Muscle of leg (tissue), 11 donors: ENCODE data around the gene DEPDC1B. TPM values are rescaled to one million over a fixed set of nuclear protein-coding genes. Genes with fewer than 3 reads are reported as not detected.
A peak's percentile ranks its signal among the peaks of the same experiment; 100 is the strongest.
"Not testable (repeated sequence)": the region's sequence is repeated elsewhere in the genome, so short reads cannot be mapped to it uniquely, and the experiment has no call there.

Experiments
- DNase-seq: peaks from one replicate; pipeline ENCODE4 v3.0.0; 2013
- H3K27ac ChIP-seq: one replicate; pipeline ENCODE4 v1.5.1; 2013; ENCODE audit warnings: mild to moderate bottlenecking, low read length, control low read depth
- H3K27me3 ChIP-seq: one replicate; pipeline ENCODE4 v1.6.1; 2013; ENCODE audit warnings: low read length; ENCODE audit not compliant: control insufficient read depth, insufficient read depth
- H3K36me3 ChIP-seq: one replicate; pipeline ENCODE4 v1.6.1; 2013; ENCODE audit warnings: low read length; ENCODE audit not compliant: control insufficient read depth, insufficient read depth
- H3K4me1 ChIP-seq: one replicate; pipeline ENCODE4 v1.6.1; 2013; ENCODE audit warnings: low read length; ENCODE audit not compliant: control insufficient read depth, insufficient read depth
- H3K4me3 ChIP-seq: one replicate; pipeline ENCODE4 v1.5.1; 2013; ENCODE audit warnings: low read length, control low read depth
- H3K9me3 ChIP-seq: replicated peaks from 2 replicates; pipeline ENCODE4 v1.6.1; 2013; ENCODE audit warnings: low read depth, low read length; ENCODE audit not compliant: control insufficient read depth
- WGBS: methylation state at CpG from one replicate; pipeline ENCODE4 v1.1.5; 2013; ENCODE audit warnings: missing lambda C conversion rate; ENCODE audit not compliant: insufficient coverage; 5-methylcytosine and 5-hydroxymethylcytosine counted together
- polyA plus RNA-seq, 8 donors: library from polyadenylated mRNA; unstranded; fragments of 120-200 nt; gene quantifications; one replicate each; pipeline versions ENCODE4 v1.2.1 to v1.2.3, GENCODE V29; 2013; ENCODE audit warnings: inconsistent platforms in 1 of 8, low replicate concordance in 1 of 8; ENCODE audit not compliant: insufficient read length in 8 of 8, insufficient read depth in 1 of 8
- total RNA-seq: library from RNA; stranded (reverse); fragments of 120-200 nt; gene quantifications from one replicate; pipeline ENCODE4 v1.2.4, GENCODE V29; 2013

DEPDC1B gene
- total and polyA plus RNA-seq, 9 donors: 3.6 to 6.4 (median 5.2) TPM

DNA sequence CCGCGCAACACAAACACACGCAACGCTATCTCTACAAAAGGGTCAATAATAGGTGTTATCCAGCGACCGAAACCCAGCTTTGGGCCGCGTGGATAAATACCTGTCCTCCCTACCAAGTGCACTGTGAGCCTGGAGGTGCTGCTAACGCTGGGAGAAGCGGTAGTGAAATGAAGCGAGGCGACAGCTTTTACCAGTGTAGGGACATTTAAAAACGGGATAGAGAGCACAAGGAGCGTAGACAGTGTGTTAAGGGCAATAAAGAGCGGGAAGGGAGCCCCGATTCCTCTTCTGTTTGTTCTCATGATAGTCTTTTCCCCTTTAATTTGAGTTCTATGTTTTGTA is 421 bp upstream of the DEPDC1B start:
- no peak for DNase-seq
- Histone ChIP-seq H3K9me3 (no peaks in the 10 kb centered on the region), H3K27me3 (peaks cover 2% of the 10 kb centered on the region), H3K4me3 (peak overlapping the region; percentile 96), H3K4me1 (peaks cover 3% of the 10 kb centered on the region), H3K27ac (peak overlapping the region; percentile 97), H3K36me3 (no peaks in the 10 kb centered on the region)
- 3% methylated on average over 8 of the region's 16 CpGs for WGBS

DNA sequence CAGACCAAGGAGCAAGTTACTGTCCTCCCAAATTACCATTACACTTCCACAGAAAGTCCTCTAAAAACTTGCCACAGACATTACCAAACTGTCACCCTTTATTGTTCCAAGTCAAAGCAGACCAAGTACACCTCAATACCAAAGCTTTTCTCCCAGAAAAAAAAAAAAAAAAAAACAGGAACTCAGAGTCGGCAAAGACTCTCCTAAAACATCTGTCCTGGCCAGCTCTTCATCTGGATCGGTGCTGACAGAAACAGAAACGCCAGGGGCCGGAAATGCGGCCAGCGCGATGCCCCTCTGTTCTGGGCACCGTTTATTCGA is 718 bp downstream of the DEPDC1B start:
- Histone ChIP-seq H3K4me3 (peak overlapping the region; percentile 96), H3K36me3 (no peaks in the 10 kb centered on the region), H3K27me3 (peaks cover 2% of the 10 kb centered on the region), H3K27ac (peak overlapping the region; percentile 97), H3K4me1 (peaks cover 3% of the 10 kb centered on the region), H3K9me3 (no peaks in the 10 kb centered on the region)
- DNase-seq: no peak
- WGBS: 0% methylated on average over 9 of the region's 9 CpGs

DNA sequence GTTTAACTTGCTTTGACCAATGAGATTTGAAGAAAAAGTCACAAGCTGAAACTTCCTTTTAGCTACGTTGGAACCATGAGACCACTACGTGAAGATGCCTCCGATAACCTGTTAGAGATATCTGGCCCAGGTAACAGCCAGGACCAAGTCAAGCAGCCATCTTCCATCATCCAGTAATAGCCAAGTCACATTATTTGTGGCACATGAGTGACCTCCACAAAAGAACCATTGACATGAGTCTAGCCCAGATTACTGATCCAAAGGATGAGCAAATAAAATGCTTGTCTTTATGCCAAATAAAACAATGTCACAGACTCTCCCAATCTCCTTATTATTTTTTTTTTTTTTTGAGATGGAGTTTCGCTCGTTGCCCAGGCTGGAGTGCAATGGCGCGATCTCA is 1.6 kb downstream of the DEPDC1B start:
- 93% methylated on average over 5 of the region's 7 CpGs for WGBS
- H3K36me3 ChIP-seq: no peaks in the 10 kb centered on the region
- no peaks in the 10 kb centered on the region for H3K9me3 ChIP-seq
- no peak for DNase-seq
- H3K4me3 ChIP-seq: no peak overlapping the region
- peaks cover 3% of the 10 kb centered on the region for H3K4me1 ChIP-seq
- H3K27ac ChIP-seq: no peak overlapping the region
- no peaks in the 10 kb centered on the region for H3K27me3 ChIP-seq

DNA sequence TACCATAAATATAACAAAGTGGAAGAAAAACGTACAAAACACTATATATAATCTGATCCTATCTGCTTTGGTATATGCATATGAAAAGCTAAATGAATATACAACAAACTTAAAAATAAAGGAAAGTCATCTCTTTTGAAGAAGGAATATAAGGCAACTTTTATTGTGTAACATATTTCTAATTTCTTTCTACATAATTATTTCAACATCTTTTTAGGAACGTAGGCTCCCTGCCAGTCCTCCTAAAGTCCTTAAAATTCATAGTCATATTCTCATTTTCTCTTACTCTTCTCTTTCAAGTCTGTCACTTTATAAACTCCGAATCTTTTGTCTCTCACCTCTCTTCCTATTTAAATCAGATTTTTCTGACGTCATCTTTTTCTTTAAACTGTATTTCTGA is 9.6 kb downstream of the DEPDC1B start:
- no peak for DNase-seq
- Histone ChIP-seq H3K9me3 (no peaks in the 10 kb centered on the region), H3K27ac (no peak overlapping the region), H3K27me3 (no peaks in the 10 kb centered on the region), H3K4me3 (no peak overlapping the region), H3K4me1 (no peaks in the 10 kb centered on the region), H3K36me3 (peaks cover 8% of the 10 kb centered on the region)
- WGBS: 71% methylated on average over 1 of the region's 4 CpGs

DNA sequence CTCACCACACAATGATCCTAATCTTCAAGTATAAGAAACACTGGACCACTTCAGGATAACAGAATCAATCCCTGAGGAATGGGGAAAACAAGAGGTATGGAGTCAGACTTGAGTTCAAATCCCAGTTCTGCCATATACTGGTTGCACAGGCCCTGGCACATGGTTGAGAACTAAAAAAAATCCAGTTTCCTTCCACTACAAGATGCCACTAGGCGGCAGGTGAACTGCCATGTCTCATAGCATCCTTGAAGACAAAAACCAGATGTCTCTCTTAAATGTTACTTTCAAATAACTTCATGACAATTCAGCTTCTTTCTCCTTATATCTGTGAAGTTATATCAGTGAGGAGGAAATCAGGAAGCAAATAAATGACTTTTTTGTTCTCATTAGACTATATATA is 11.0 kb downstream of the DEPDC1B start:
- WGBS: no CpG with 5 or more reads among the region's 1 CpG
- no peak for DNase-seq
- no peaks in the 10 kb centered on the region for H3K4me1 ChIP-seq

DNA sequence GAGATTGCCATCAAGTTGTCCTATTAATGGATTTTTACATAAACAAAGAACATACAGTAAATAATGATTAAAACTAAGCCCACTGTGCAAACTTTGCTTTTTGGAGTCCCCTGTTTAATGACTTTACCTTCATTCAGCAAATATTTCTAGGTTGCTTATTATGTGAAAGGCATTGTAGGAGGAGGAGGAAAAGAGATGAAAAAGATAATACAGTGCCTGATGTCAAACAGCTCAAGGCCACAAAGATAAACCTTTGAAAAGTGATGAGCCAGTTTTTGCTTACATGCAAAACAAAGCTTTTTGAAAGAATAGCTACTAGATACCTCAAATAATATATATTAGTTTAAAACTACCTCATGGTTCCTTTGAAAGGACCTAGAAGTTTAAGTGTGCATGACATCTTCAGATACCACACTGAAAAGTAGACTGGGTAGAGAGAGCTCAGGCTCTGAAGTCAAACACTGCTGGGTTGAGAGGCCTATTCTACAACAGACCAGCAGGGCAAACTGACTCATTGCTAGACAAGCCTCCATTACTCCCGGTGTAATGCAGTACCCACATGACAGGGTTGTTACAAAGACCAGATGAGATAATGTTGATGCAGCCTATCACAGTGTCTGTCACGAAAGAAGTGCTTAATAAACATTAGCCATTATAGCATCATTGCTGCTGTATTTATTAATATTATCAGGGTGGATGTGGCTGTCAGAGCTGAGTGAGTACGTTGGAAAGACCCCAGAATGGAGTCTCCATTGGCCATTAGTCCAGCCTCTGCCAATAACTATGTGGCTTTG is 11.8 kb downstream of the DEPDC1B start:
- no peaks in the 10 kb centered on the region for H3K9me3 ChIP-seq
- no peak for DNase-seq
- H3K36me3 ChIP-seq: peaks cover 10% of the 10 kb centered on the region
- no peaks in the 10 kb centered on the region for H3K4me1 ChIP-seq
- H3K4me3 ChIP-seq: no peak overlapping the region
- H3K27me3 ChIP-seq: no peaks in the 10 kb centered on the region
- no CpG with 5 or more reads among the region's 3 CpGs for WGBS
- H3K27ac ChIP-seq: no peak overlapping the region

More for the DNA sequence above, 11.0 kb downstream of the DEPDC1B start:
- Histone ChIP-seq H3K9me3 (no peaks in the 10 kb centered on the region), H3K36me3 (peaks cover 10% of the 10 kb centered on the region), H3K27me3 (no peaks in the 10 kb centered on the region), H3K4me3 (no peak overlapping the region), H3K27ac (no peak overlapping the region)

DNA sequence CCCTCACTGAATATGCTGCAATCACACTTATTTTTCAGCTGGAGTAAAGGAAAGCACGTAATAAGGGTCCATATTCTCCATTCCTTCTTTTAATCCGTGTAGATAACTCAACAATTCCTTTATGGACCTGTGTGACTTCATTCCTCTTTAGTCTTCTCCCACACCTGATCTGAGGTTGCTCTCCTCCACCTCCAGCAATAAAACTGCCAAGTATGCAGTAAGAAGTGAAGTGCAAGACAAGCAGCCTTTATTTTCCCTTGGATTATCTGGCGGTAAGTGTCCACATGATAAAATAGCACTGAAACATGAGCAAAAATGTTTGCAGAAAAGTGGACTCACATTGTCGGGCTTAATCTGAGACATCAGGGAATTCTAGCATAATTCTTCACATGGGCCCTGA is 13.8 kb downstream of the DEPDC1B start:
- Histone ChIP-seq H3K36me3 (peaks cover 10% of the 10 kb centered on the region), H3K27ac (no peak overlapping the region), H3K4me3 (no peak overlapping the region), H3K27me3 (no peaks in the 10 kb centered on the region), H3K9me3 (no peaks in the 10 kb centered on the region), H3K4me1 (no peaks in the 10 kb centered on the region)
- WGBS: 100% methylated on average over 1 of the region's 4 CpGs
- no peak for DNase-seq

DNA sequence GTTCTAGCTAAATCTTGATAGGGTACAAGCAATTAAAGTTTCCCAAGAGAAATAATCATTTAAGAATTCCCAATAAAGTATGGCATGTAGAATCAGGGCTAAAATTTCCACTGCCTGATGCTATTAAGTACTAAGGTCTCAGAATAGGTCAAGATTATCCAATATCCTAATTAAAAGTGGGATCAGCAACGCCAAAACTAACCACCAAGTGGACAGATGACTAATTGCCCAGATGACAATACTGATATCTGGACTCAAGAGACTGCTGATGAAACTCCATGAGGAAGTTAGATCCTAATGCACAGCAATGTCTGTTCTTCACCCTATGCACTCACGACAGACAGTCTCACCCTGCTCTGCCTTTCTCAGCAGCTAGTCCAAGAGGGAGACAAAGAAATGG is 14.3 kb downstream of the DEPDC1B start:
- Histone ChIP-seq H3K9me3 (no peaks in the 10 kb centered on the region), H3K27ac (no peak overlapping the region), H3K36me3 (peaks cover 10% of the 10 kb centered on the region), H3K27me3 (no peaks in the 10 kb centered on the region), H3K4me1 (no peaks in the 10 kb centered on the region), H3K4me3 (no peak overlapping the region)
- no peak for DNase-seq
- 67% methylated on average over 1 of the region's 2 CpGs for WGBS

DNA sequence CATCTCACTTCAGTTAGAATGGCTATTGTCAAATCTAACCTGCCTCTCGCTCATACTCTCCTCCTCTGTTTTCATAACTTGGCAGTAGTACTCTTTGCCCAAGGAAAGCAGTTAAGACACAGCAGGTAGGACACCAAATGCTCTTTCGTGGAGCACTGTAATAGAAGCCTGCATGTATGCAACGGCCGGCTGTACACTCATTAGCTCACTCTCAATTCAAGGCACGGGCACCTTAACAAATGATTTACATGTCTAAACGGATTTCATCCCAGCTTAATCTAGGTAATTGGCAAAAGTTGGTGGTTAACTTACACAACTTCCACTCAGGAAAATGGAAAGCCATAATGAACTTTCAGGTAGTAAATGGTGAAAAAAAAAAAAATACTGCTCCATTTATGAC is 14.9 kb downstream of the DEPDC1B start:
- no peak overlapping the region for H3K4me3 ChIP-seq
- DNase-seq: no peak
- H3K4me1 ChIP-seq: no peaks in the 10 kb centered on the region
- no peaks in the 10 kb centered on the region for H3K9me3 ChIP-seq
- WGBS: 93% methylated on average over 2 of the region's 6 CpGs
- no peaks in the 10 kb centered on the region for H3K27me3 ChIP-seq
- no peak overlapping the region for H3K27ac ChIP-seq
- H3K36me3 ChIP-seq: peaks cover 10% of the 10 kb centered on the region

DNA sequence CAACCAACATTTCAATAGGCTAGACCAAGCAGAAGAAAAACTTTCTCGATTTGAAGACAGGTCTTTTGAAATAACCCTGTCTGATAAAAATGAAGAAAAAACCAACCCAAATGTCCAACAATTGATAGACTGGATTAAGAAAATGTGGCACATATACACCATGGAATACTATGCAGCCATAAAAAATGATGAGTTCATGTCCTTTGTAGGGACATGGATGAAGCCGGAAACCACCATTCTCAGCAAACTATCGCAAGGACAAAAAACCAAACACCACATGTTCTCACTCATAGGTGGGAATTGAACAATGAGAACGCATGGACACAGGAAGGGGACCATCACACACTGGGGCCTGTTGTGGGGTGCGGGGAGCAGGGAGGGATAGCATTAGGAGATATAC is 18.0 kb downstream of the DEPDC1B start:
- H3K4me1 ChIP-seq, H3K9me3 ChIP-seq, DNase-seq, H3K27me3 ChIP-seq, H3K36me3 ChIP-seq, H3K4me3 ChIP-seq, H3K27ac ChIP-seq: not testable (repeated sequence)
- WGBS: no CpG with 5 or more reads among the region's 5 CpGs

DNA sequence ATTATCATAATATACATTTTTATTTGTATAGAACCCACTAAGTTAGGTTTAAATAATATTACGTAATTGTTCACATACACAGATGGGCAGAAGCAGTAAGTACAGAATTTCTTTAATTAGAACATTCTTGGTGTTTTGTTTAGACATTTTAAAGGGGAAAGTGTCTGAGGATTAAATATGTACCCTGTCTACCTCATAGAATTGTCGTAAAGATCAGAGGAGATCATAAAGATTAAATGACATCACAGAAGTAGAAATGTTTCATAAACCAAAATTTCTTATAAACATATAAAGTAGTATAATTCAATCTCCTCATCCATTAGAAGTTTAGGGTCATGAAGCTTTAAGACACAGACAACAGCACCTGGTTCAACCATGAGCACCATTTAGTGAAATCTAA is 20.1 kb downstream of the DEPDC1B start:
- Histone ChIP-seq H3K27me3 (no peaks in the 10 kb centered on the region), H3K4me3 (no peak overlapping the region), H3K9me3 (no peaks in the 10 kb centered on the region), H3K4me1 (no peaks in the 10 kb centered on the region), H3K27ac (no peak overlapping the region), H3K36me3 (no peaks in the 10 kb centered on the region)
- WGBS: no CpG with 5 or more reads among the region's 2 CpGs
- DNase-seq: no peak
